Kidney tubule cell (primary cell): Measurements from ENCODE around the gene APPL2.
"Not testable (repeated sequence)": the region's sequence is repeated elsewhere in the genome, so short reads cannot be mapped to it uniquely, and the experiment has no call there.

Experiments used
- DNase-seq: peaks from one replicate; pipeline ENCODE4 v3.0.0-alpha.2; 2018; ENCODE audit warnings: low spot score

The APPL2 gene

GRCh38 chr12:105196090-105196489, 39.9 kb downstream of the APPL2 start:
- DNase-seq = no peak

- DNase-seq = no peak
Measured at GRCh38 chr12:105194947-105195346, 41.0 kb downstream of the APPL2 start.

GRCh38 chr12:105192624-105193225, 43.2 kb downstream of the APPL2 start:
- no peak for DNase-seq

- DNase-seq = no peak
Measured at GRCh38 chr12:105190530-105190929, 45.4 kb downstream of the APPL2 start.

- no peak for DNase-seq
Measured at GRCh38 chr12:105189293-105189692, 46.7 kb downstream of the APPL2 start.

GRCh38 chr12:105183976-105184375, 52.0 kb downstream of the APPL2 start:
- DNase-seq = not testable (repeated sequence)

GRCh38 chr12:105183406-105183805, 52.6 kb downstream of the APPL2 start:
- not testable (repeated sequence) for DNase-seq

GRCh38 chr12:105179114-105179513, 56.9 kb downstream of the APPL2 start:
- not testable (repeated sequence) for DNase-seq

GRCh38 chr12:105177208-105177607, 58.8 kb downstream of the APPL2 start:
- no peak for DNase-seq

GRCh38 chr12:105175397-105175990, 60.5 kb downstream of the APPL2 start:
- no peak for DNase-seq

GRCh38 chr12:105171691-105172436, 64.1 kb downstream of the APPL2 start:
- no peak for DNase-seq

GRCh38 chr12:105170139-105170538, 65.8 kb downstream of the APPL2 start:
- no peak for DNase-seq

GRCh38 chr12:105168006-105168405, 68.0 kb downstream of the APPL2 start:
- no peak for DNase-seq

GRCh38 chr12:105167346-105167745, 68.6 kb downstream of the APPL2 start:
- DNase-seq = no peak

- no peak for DNase-seq
Measured at GRCh38 chr12:105166736-105167135, 69.2 kb downstream of the APPL2 start.

- peak; percentile 64 for DNase-seq
Measured at GRCh38 chr12:105164068-105164467, 71.9 kb downstream of the APPL2 start.

- no peak for DNase-seq
Measured at GRCh38 chr12:105162174-105162573, 73.8 kb downstream of the APPL2 start.

GRCh38 chr12:105158876-105159275, 77.1 kb downstream of the APPL2 start:
- DNase-seq = no peak

- DNase-seq = no peak
Measured at GRCh38 chr12:105157606-105158005, 78.4 kb downstream of the APPL2 start.

GRCh38 chr12:105156260-105156659, 79.7 kb downstream of the APPL2 start:
- DNase-seq = no peak

GRCh38 chr12:105142259-105142658, 93.7 kb downstream of the APPL2 start:
- DNase-seq = no peak

GRCh38 chr12:105141320-105141922, 94.6 kb downstream of the APPL2 start:
- DNase-seq = no peak

- no peak for DNase-seq
Measured at GRCh38 chr12:105138248-105138647, 97.7 kb downstream of the APPL2 start.
